ENCODE results near the gene HOXD13.

DNA sequence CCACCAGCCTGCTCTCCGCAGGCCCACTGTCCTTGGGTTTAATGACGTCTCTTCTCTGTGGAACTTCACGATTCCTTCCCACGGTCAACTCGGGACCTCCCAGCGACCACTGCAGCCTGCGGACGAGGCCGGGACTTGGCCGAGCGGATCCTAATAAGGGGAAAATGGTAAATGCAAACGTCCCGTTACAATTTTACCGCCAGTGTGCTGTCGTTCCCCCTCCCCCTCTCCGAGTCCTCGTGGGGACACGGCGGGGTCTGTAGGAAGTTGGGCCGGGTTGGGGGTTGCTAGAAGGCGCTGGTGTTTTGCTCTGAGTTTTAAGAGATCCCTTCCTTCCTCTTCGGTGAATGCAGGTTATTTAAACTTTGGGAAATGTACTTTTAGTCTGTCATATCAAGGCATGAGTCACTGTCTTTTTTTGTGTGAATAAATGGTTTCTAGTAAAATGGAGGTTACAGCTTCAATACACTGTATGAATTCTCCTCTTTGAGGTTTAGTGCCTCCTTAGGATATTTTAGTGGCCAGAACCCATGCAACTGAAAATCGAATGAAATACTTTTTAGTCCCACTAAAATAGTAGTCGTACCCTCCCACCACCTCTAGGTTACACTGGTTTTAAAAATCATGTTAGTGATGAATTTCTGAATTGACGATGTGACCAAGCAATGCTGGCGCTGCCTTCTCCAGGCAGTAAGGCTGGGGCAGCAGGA is 16.8 kb downstream of the HOXD13 start:
- TF ChIP-seq POLR2A (IDR thresholded peaks at IDR 0.05; ENCODE audit: low read depth, low read length) (no peak), POLR2AphosphoS5 (IDR thresholded peaks at IDR 0.05; ENCODE audit: low read depth, low read length) (no peak), TAF1 (IDR thresholded peaks at IDR 0.05; ENCODE audit: borderline replicate concordance, low read depth, low read length) (no peak)

All from GM12892 (cell line).